ENCODE data around the gene TM9SF1. TPM values are rescaled to one million over a fixed set of nuclear protein-coding genes. Genes with fewer than 3 reads are reported as not detected.

TM9SF1 gene
- total and polyA plus RNA-seq, 2 of the 13 experiments (the other 11 are each of a cell fraction or from before 2014, with no cell fraction given) = 83.2 to 110 TPM

DNA sequence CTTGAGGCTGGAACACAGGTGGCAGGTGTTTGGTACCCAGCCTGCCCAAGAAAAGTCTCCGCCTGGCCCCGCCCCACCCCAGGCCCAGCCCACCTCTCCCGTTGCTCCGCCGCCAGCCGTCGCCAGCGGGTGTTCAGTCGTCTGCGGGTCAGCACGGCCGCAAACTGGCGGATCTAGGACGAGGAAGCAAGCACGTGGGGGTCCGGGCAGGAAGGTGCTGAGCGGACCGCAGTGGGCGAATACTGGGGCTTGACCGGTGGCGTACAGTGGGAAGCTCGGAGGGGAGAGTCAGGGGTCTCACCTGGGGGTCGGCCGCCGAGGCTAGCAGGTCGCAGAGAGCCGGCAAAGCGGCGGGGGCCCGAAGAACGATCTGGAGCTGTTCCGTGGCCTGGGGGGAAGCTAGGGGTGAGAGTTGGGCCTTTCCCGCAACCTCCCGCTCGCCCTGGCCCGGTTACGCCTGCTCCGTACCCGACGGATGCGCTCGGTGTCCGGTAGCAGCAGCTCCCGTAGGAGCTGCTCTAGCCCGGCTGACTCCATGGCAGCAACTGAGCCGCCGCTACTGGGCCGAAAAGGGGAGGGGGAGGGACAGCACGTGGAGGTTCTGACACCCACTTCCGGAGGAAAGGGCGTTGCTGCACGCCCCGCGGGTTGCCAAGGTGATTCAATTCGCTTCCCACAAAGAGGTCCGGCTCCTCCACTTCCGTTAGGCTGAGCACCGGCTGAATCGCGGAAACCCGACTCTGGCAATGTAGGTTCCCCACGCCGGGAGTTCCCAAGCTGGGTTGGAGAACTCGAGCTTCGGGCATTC is 6.8 kb downstream of the TM9SF1 start, which contains the start of gene IPO4 (continued):
- TF ChIP-seq SNRNP70 (IDR thresholded peaks at IDR 0.05; ENCODE audit: low read depth, low read length) (no peak), RFXANK (CRISPR knock-in tag; IDR thresholded peaks at IDR 0.05) (peak; percentile 93; the same call in 1 of the 2 replicates), ZNF737 (CRISPR knock-in tag; IDR thresholded peaks at IDR 0.05; ENCODE audit: borderline replicate concordance) (no peak), MTF2 (CRISPR knock-in tag; IDR thresholded peaks at IDR 0.05; ENCODE audit: borderline replicate concordance) (peak; percentile 75), BCLAF1 (IDR thresholded peaks at IDR 0.05) (no peak), RBAK (CRISPR knock-in tag; IDR thresholded peaks at IDR 0.05) (no peak), SALL2 (CRISPR knock-in tag; IDR thresholded peaks at IDR 0.05) (peak; percentile 100), ZNF784 (CRISPR knock-in tag; IDR thresholded peaks at IDR 0.05; ENCODE audit: borderline replicate concordance) (peak; percentile 93), ZNF558 (CRISPR knock-in tag; IDR thresholded peaks at IDR 0.05; ENCODE audit: borderline replicate concordance) (no peak), RAD21 (CRISPR knock-in tag; IDR thresholded peaks at IDR 0.05) (peak; percentile 77), MBD4 (IDR thresholded peaks at IDR 0.05; ENCODE audit: borderline replicate concordance, low read length) (no peak), RARA (CRISPR knock-in tag; IDR thresholded peaks at IDR 0.05) (peak; percentile 60), ZNF563 (CRISPR knock-in tag; IDR thresholded peaks at IDR 0.05) (peak; percentile 100), SRSF1 (optimal IDR thresholded peaks at IDR 0.05; ENCODE audit: low read depth, low read length) (peak; percentile 98), ZNF547 (CRISPR knock-in tag; IDR thresholded peaks at IDR 0.05) (peak; percentile 100), ZNF282 (IDR thresholded peaks at IDR 0.05; ENCODE audit: partially characterized antibody) (no peak), SMARCE1 (IDR thresholded peaks at IDR 0.05; ENCODE audit: borderline replicate concordance) (no peak)
- TF ChIP-seq, protein P1, sequence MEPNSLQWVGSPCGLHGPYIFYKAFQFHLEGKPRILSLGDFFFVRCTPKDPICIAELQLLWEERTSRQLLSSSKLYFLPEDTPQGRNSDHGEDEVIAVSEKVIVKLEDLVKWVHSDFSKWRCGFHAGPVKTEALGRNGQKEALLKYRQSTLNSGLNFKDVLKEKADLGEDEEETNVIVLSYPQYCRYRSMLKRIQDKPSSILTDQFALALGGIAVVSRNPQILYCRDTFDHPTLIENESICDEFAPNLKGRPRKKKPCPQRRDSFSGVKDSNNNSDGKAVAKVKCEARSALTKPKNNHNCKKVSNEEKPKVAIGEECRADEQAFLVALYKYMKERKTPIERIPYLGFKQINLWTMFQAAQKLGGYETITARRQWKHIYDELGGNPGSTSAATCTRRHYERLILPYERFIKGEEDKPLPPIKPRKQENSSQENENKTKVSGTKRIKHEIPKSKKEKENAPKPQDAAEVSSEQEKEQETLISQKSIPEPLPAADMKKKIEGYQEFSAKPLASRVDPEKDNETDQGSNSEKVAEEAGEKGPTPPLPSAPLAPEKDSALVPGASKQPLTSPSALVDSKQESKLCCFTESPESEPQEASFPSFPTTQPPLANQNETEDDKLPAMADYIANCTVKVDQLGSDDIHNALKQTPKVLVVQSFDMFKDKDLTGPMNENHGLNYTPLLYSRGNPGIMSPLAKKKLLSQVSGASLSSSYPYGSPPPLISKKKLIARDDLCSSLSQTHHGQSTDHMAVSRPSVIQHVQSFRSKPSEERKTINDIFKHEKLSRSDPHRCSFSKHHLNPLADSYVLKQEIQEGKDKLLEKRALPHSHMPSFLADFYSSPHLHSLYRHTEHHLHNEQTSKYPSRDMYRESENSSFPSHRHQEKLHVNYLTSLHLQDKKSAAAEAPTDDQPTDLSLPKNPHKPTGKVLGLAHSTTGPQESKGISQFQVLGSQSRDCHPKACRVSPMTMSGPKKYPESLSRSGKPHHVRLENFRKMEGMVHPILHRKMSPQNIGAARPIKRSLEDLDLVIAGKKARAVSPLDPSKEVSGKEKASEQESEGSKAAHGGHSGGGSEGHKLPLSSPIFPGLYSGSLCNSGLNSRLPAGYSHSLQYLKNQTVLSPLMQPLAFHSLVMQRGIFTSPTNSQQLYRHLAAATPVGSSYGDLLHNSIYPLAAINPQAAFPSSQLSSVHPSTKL (CRISPR knock-in tag; IDR thresholded peaks at IDR 0.05) = peak; percentile 93
- TF ChIP-seq, protein P2, sequence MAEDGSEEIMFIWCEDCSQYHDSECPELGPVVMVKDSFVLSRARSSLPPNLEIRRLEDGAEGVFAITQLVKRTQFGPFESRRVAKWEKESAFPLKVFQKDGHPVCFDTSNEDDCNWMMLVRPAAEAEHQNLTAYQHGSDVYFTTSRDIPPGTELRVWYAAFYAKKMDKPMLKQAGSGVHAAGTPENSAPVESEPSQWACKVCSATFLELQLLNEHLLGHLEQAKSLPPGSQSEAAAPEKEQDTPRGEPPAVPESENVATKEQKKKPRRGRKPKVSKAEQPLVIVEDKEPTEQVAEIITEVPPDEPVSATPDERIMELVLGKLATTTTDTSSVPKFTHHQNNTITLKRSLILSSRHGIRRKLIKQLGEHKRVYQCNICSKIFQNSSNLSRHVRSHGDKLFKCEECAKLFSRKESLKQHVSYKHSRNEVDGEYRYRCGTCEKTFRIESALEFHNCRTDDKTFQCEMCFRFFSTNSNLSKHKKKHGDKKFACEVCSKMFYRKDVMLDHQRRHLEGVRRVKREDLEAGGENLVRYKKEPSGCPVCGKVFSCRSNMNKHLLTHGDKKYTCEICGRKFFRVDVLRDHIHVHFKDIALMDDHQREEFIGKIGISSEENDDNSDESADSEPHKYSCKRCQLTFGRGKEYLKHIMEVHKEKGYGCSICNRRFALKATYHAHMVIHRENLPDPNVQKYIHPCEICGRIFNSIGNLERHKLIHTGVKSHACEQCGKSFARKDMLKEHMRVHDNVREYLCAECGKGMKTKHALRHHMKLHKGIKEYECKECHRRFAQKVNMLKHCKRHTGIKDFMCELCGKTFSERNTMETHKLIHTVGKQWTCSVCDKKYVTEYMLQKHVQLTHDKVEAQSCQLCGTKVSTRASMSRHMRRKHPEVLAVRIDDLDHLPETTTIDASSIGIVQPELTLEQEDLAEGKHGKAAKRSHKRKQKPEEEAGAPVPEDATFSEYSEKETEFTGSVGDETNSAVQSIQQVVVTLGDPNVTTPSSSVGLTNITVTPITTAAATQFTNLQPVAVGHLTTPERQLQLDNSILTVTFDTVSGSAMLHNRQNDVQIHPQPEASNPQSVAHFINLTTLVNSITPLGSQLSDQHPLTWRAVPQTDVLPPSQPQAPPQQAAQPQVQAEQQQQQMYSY (CRISPR knock-in tag; IDR thresholded peaks at IDR 0.05) = no peak
